ENCODE data around the gene GLMP. TPM values are rescaled to one million over a fixed set of nuclear protein-coding genes. Genes with fewer than 3 reads are reported as not detected.

The GLMP gene
- total and polyA plus RNA-seq, 2 donors (not counting 3 experiments of a cell fraction or from before 2014, with no cell fraction given), result 84.3 to 109 TPM

- intact Hi-C loops (cut with micrococcal nuclease), result no loop called here
- H3K36me3 ChIP-seq (ENCODE audit: control insufficient read depth in 2 of 2, extremely low read depth in 1 of 2, insufficient read depth in 2 of 2, low read length in 2 of 2), result peaks cover 22 to 62% of the 10 kb centered on the region in 2 experiments
- no peaks in the 10 kb centered on the region for H3K27me3 ChIP-seq (ENCODE audit: control insufficient read depth in 2 of 2, insufficient read depth in 2 of 2, low read length in 2 of 2)
- no TSS peak for BruUV-seq (replicated peaks)
- POLR2A ChIA-PET, result no interaction called here
- H3K4me1 ChIP-seq (ENCODE audit: control insufficient read depth, extremely low read depth, insufficient read depth, low read length), result no peaks in the 10 kb centered on the region
- H3K79me2 ChIP-seq (ENCODE audit: control insufficient read depth, insufficient read depth, low read length), result no peaks in the 10 kb centered on the region
- FAIRE-seq (no peak), DNase-seq (ENCODE audit: low read depth, low spot score) (no peak)
- H3K9me3 ChIP-seq (replicated peaks; ENCODE audit: control insufficient read depth, insufficient read depth, low read length), result no peaks in the 10 kb centered on the region
- H3K4me3 ChIP-seq (replicated peaks in 1 of 3; ENCODE audit: insufficient read depth in 1 of 3, low read depth in 1 of 3, low read length in 3 of 3), result no peak overlapping the region
- dilution Hi-C loops (cut with MboI; ENCODE audit: extremely low pct_ligation_motif_present, low sequenced_read_pairs), result no loop called here
- no peak overlapping the region for H2AFZ ChIP-seq (ENCODE audit: low read depth, low read length)
- TF ChIP-seq EZH2 (IDR thresholded peaks at IDR 0.05; ENCODE audit: borderline replicate concordance, low read depth, low read length, severe bottlenecking) (no peak), MAX (IDR thresholded peaks at IDR 0.05; ENCODE audit: insufficient read depth, insufficient read length) (no peak), MYC (IDR thresholded peaks at IDR 0.05; ENCODE audit: low read depth, low read length) (no peak), GATA2 (IDR thresholded peaks at IDR 0.05; ENCODE audit: insufficient read depth, insufficient read length, low read depth, low read length) (no peak), CTCF (IDR thresholded peaks at IDR 0.05; ENCODE audit: extremely low read depth in 1 of 2, insufficient read depth in 1 of 2, low read depth in 1 of 2, low read length in 2 of 2) (no peak), FOS (IDR thresholded peaks at IDR 0.05; ENCODE audit: borderline replicate concordance, insufficient read depth, low read length) (no peak), JUN (IDR thresholded peaks at IDR 0.05; ENCODE audit: borderline replicate concordance, insufficient read depth, insufficient read length, low read depth) (no peak), POLR2AphosphoS5 (IDR thresholded peaks at IDR 0.05; ENCODE audit: insufficient read depth, low read depth, low read length) (no peak), POLR2A (IDR thresholded peaks at IDR 0.05; ENCODE audit: low read depth, low read length) (no peak)
- no peak overlapping the region for H3K27ac ChIP-seq (ENCODE audit: insufficient read depth, low read depth, low read length)
- CTCF ChIA-PET, result no interaction called here
- no peaks in the 10 kb centered on the region for H4K20me1 ChIP-seq (replicated peaks; ENCODE audit: control insufficient read depth, extremely low read depth, insufficient read depth, low read length)
- no peaks in the 10 kb centered on the region for H3K9me1 ChIP-seq (replicated peaks; ENCODE audit: control insufficient read depth, extremely low read depth, insufficient read depth, low read length)
- H3K4me2 ChIP-seq (ENCODE audit: insufficient read depth, low read length), result no peak overlapping the region
- H3K9ac ChIP-seq (replicated peaks; ENCODE audit: extremely low read depth, insufficient read depth, low read length), result no peak overlapping the region
Observed at GRCh38 chr1:156270314-156270713, 25.2 kb downstream of the GLMP start.

All from endothelial cell of umbilical vein (primary cell).